Tibial artery (tissue), 4 donors: ENCODE results near the gene CALML4.

Source experiments
- DNase-seq, 2 donors: peaks; one replicate each; pipeline ENCODE4 v3.0.0-alpha.2; 2019
- H3K27ac ChIP-seq, 2 donors: fragments of 200-600 bp; sonication (generic) in 1 of 2; 1 replicate in 1 of 2; 2 replicates in 1 of 2; pipeline ENCODE4 v1.5.1; 2018 to 2019; ENCODE audit warnings: mild to moderate bottlenecking in 1 of 2
- H3K27me3 ChIP-seq, 2 donors: fragments of 200-600 bp; sonication (generic) in 1 of 2; one replicate each; pipeline versions ENCODE4 v1.5.1 to v1.6.0; 2016 to 2019
- H3K36me3 ChIP-seq, 3 donors: fragments of 200-600 bp; sonication (generic) in 2 of 3; one replicate each; pipeline ENCODE4 v1.5.1; 2016 to 2019; ENCODE audit warnings: mild to moderate bottlenecking in 2 of 3
- H3K4me1 ChIP-seq, 4 donors: fragments of 200-600 bp; sonication (generic) in 2 of 4; 1 replicate in 3 of 4; 2 replicates in 1 of 4; pipeline ENCODE4 v1.5.1; 2016 to 2019
- H3K4me3 ChIP-seq, 2 donors: fragments of 200-600 bp; sonication (generic) in 1 of 2; 1 replicate in 1 of 2; 2 replicates in 1 of 2; pipeline ENCODE4 v1.5.1; 2018 to 2019; ENCODE audit warnings: mild to moderate bottlenecking in 2 of 2
- H3K9me3 ChIP-seq, 3 donors: fragments of 200-600 bp; sonication (generic) in 1 of 3; one replicate each; pipeline ENCODE4 v1.5.1; 2016 to 2019
- CTCF ChIP-seq, 2 experiments: fragments of 200-600 bp in 1 of 2; fragments of 450-650 bp in 1 of 2; IDR thresholded peaks; one replicate each; pipeline ENCODE4 v1.5.1; 2017 to 2019; ENCODE audit warnings: antibody characterized with exemption in 2 of 2, mild to moderate bottlenecking in 1 of 2, moderate library complexity in 1 of 2
- intact Hi-C: fragments of 100-400 bp; cut with DNase I; formaldehyde crosslinking; loops from one replicate; pipeline ENCODE4 v1.15.0; 2023; ENCODE audit warnings: low total_unique reads

The CALML4 gene

DNA sequence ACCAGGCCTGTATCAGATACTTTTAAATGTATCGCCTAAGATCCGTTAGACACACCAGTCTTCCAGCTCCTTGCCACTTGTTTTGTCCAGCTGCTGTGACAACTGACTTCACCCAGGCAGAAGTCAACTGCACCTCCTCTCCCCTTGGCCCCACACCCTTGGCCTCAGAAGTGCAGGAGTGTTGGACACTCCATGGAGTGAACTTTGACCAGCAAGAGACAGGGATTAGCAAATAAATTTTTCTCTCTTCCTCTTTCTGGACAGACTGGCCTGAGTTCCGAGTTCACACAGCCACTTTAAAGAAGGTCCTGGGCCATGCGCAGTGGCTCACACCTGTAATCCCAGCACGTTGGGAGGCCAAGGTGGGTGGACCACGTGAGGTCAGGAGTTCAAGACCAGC lies 27.3 kb upstream of the CALML4 start:
- Histone ChIP-seq H3K4me3 (no peak overlapping the region), H3K36me3 (no peaks in the 10 kb centered on the region), H3K9me3 (no peaks in the 10 kb centered on the region), H3K4me1 (peaks cover 0 to 19% (median 13%) of the 10 kb centered on the region in 4 donors), H3K27ac (no peak overlapping the region), H3K27me3 (no peaks in the 10 kb centered on the region)
- intact Hi-C loops = no loop called here
- peak in 1 of 2 donors; percentile 58 for DNase-seq
- TF ChIP-seq CTCF (IDR thresholded peaks at IDR 0.05) = no peak

- TF ChIP-seq CTCF (IDR thresholded peaks at IDR 0.05) = no peak
- H3K27me3 ChIP-seq = no peaks in the 10 kb centered on the region
- H3K4me3 ChIP-seq = no peak overlapping the region
- H3K27ac ChIP-seq = no peak overlapping the region
- peak in 1 of 2 donors; percentile 40 for DNase-seq
- intact Hi-C loops = no loop called here
- peaks cover 0 to 19% (median 13%) of the 10 kb centered on the region in 4 donors for H3K4me1 ChIP-seq
- no peaks in the 10 kb centered on the region for H3K9me3 ChIP-seq
- no peaks in the 10 kb centered on the region for H3K36me3 ChIP-seq
These were observed 26.1 kb upstream of the CALML4 start for GRCh38 chr15:68231102-68231818.

- H3K4me1 ChIP-seq = peaks cover 0 to 19% (median 13%) of the 10 kb centered on the region in 4 donors
- peak overlapping the region; percentile 59 to 72 for H3K27ac ChIP-seq
- DNase-seq = peak in 1 of 2 donors; percentile 66
- H3K4me3 ChIP-seq = peak overlapping the region; percentile 83 to 99
- H3K27me3 ChIP-seq = no peaks in the 10 kb centered on the region
- H3K36me3 ChIP-seq = no peaks in the 10 kb centered on the region
- intact Hi-C loops = no loop called here
- H3K9me3 ChIP-seq = no peaks in the 10 kb centered on the region
- no peak for TF ChIP-seq CTCF (IDR thresholded peaks at IDR 0.05)
These were observed 25.3 kb upstream of the CALML4 start for GRCh38 chr15:68230157-68231100.

DNA sequence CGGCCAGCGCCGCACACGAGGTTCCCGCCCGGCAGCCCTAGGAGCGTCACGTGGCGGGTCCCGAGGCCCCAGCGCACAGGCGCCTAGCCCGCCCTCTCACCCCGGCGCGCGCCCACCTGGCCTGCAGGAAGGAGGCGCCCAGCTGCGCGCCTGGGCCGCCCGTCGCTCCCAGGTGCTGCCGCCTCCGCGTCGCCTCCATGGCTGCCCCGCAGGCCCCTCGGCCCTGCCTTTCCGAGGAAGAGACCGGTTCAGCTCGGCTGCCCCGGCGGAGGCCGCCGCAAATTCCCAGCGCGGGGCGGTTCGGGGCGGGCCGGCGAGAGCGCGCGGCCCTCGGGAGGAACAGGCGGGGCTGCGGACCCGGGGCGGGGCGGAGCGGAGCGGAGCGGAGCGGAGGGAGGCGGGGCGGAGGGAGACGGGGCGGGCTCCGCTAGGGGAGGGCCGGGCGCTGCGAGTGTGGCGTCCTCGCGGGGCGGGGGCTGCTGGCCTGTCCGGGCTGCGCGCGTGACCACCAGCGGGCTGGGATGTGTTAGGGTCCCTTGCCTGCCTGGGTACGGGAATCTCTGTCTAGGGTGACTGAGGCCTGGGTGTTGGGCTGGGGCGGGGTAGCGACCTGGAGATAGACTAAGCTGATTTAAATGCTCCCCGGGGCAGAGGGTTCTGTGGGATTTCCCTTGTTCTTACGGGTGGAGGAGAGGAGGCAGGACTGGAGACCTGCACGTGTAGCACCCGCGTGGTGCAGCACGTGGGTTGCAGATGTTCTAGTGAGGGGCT lies 24.4 kb upstream of the CALML4 start, which contains the start of gene CLN6:
Gene CLN6 (minus strand): TSS at position 343 of the 771 bp plus-strand sequence. CDS start 144 bp downstream, at position 199.
- intact Hi-C loops = no loop called here
- Histone ChIP-seq H3K4me1 (peaks cover 0 to 19% (median 13%) of the 10 kb centered on the region in 4 donors), H3K4me3 (peak within 1 kb of the TSS; percentile 83 to 99), H3K27ac (peak within 1 kb of the TSS; percentile 59 to 72), H3K9me3 (no peaks in the 10 kb centered on the region), H3K36me3 (no peaks in the 10 kb centered on the region), H3K27me3 (no peaks in the 10 kb centered on the region)
- TF ChIP-seq CTCF (IDR thresholded peaks at IDR 0.05) = no peak
- DNase-seq = peak; percentile 70 to 89

DNA sequence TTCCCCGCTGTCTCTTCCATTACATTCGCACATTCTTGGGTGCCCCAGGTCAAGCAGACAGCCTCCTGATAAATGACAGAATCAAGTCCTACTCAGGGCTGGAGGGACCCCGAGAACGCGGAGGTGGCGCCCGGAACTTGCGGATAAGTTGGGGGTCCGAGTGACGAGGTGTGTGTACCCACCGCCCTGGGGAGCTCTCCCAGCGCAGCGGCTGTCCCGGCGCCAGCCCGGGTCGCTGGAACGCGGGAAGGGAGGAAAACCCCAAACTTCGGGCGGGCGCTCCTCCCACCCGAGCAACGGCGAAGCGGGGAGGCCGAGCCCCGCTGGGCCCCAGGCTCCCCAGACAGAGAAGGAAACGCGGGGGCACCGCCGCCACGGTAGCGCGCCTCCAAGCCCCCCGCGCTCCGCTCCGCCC lies 23.8 kb upstream of the CALML4 start:
- Histone ChIP-seq H3K27me3 (no peaks in the 10 kb centered on the region), H3K4me1 (peaks cover 0 to 19% (median 13%) of the 10 kb centered on the region in 4 donors), H3K9me3 (no peaks in the 10 kb centered on the region), H3K4me3 (peak overlapping the region; percentile 83 to 99), H3K36me3 (no peaks in the 10 kb centered on the region), H3K27ac (peak overlapping the region; percentile 59 to 72)
- peak in 1 of 2 donors; percentile 70 for DNase-seq
- TF ChIP-seq CTCF (IDR thresholded peaks at IDR 0.05) = no peak
- intact Hi-C loops = no loop called here
